Stimulated activated CD4-positive, alpha-beta T cell treated with anti-CD3 and anti-CD28 coated beads, Interleukin-1b, Interleukin-23, amount 100 ng/mL, for 4 hours (primary cell): Measurements from ENCODE around the gene PASD1.

Experiments used
- DNase-seq, 2 donors: peaks; one replicate each; pipeline ENCODE4 v3.0.0-alpha.2; 2020; ENCODE audit warnings: low read depth in 2 of 2

Gene PASD1

DNA sequence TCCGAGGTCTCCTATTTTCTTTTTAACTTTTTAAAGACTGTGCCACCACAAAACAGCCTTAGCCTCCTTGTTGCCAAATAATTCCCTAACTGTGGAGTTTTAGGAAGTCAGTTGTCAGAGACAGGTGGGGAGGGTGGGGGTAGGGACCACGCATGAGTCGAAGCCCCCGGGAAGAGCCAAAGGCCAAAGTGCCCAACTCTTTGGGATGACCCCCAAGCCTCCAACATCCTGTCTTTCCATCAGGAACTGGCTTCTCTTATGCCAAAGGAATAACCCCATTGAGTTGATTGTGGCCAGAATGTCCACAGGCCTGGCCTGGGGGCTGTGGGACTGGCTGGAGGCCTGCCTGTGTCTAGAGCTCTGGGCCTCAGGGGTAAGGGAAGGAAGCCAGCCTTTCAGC lies 137.6 kb downstream of the PASD1 start:
- DNase-seq: no peak

DNA sequence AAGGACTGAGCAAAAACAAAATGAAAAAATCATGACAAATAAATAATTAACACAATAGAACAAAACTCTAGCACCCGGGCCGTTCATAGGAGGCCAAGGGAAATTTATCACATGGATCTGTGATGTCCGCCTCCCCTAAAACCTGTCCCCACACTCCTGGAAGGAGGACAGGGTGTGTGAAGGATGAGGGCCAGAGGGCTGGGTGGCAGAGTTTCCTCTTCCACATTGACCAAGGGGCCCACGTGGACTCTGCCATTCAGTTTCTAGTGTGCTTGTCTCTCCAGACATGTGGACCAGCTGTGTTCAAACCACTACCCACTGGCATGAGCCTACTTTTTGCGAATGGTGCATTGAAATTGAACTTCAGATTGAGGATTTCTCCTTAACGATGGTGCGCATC lies 138.1 kb downstream of the PASD1 start:
- DNase-seq: no peak

DNA sequence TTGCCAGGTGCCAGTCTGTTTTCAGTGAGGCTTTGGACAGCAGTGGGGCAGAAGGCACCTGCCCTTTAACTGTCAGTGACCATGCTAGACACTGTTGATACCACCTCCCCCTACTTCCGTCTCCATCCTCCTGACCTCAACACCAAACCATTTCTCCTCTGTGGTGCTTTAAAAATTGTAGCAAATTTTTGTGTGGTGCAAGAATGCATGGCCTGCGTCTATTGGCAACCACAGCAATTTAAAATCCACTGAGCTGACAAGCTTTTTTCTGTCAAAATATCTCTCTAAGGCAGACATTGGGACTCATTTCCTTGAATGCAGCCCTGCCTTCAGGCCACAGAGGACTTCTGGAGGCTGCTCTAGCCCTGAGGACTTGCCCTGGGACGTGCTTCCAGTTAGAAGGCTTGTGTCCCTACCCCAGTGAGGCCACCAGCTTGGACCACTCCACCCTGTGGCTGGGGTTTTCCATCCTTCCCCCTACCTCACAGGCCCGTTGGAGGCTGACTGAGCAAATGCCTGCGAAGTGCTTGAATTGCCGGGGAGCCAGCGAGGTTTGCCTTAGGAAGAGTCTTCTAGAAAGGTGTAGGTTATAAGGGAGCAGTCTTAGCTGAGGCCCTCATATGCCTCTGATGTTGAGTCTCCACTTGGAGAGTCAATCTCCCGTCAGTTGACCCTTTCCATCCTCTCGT lies 138.7 kb downstream of the PASD1 start:
- no peak for DNase-seq

DNA sequence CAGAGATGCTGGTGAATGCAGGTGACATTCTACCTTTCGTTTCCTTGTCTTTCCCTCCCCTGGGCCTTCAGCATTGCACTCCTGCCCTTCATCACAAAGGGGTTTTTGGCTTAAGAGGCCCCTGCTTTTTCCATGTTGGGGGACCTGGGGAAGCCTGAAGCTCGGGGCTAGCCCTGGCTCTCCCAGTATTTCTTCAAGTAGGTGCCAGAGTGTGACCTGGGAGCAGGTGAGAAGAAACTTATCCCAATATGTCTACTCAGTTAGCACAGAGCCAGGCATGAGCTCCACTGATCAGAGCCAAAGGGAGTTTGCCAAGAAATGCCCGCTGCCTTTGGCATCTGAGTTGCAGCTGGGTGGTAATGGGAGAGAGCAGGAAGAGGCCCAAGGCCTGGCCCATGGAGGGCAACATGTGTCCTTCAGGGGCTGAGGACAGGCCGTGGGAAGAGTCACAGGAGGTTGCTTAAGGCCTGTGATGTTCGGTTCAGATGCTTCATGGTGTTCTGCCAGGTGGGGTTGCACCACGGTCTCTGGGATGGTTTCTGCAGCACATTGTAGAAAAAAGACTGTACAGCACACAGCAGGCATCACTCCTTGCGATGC lies 139.4 kb downstream of the PASD1 start:
- DNase-seq: no peak

DNA sequence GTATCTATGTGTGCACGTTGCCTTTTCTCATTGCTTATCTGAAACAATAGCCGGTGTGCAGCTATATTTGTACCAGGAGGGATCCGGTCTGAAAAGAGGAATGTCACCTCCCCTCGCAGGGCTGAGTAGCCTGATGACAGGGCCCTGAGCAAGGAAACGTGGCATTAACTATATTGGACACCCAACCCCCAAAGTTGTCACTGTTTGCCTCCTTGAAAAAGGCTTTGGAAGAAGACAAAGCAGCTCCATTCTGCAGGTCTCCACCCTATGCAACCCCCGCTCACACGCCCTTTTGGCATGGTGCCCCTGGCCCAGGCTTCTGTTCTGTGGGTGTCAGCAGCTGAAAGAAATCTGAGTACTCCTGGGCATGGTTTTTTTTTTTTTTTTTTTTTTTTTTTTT lies 140.0 kb downstream of the PASD1 start:
- no peak for DNase-seq

DNA sequence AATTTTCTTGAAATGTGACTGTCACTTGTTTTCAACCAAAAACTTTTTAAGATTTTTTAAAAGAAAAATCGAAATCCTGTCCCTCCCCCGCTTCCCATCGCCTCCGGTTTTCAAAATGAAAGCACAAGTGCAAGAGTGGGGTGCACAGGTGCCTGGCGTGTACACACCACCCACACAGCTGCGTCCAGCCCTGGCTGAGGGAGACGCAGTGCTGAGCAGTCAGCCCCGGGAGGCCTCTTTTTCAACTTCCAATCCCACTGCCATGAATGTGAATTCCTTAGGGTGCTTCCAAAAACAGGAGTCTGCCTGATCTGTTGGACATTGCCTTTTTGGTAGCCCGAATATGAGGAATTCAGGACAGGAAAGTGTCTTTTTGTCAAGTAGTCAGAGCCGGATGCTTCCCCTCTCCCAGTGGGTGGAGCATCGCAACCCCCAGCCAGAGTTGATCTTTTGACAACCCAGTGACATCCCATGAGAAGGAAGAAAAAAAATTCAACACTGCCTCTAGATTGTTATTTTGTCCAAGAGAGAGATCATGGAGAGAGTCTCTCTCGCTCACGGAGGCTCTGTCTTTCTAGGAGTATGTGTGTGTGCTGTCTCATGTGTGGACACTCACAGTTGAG lies 140.7 kb downstream of the PASD1 start:
- DNase-seq: no peak

DNA sequence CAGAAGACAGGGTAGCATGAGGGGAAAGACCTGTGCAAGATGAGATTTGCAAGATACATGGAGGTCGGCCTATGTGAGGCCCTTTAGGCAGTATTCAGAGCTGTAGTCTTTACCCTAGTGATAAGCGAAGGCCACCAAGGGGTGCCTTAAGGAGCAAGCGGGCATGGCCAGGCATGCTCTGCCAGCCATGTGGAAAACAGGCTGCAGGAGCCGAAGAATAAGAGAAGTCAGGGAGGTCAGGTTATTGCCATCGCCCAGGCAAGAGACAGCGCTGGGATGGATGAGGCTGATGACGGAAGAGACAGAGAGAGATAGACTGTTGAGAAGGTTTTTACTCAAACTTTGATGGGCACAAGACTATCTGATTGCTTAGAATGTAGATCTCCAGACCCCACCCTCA lies 145.3 kb downstream of the PASD1 start:
- no peak for DNase-seq

DNA sequence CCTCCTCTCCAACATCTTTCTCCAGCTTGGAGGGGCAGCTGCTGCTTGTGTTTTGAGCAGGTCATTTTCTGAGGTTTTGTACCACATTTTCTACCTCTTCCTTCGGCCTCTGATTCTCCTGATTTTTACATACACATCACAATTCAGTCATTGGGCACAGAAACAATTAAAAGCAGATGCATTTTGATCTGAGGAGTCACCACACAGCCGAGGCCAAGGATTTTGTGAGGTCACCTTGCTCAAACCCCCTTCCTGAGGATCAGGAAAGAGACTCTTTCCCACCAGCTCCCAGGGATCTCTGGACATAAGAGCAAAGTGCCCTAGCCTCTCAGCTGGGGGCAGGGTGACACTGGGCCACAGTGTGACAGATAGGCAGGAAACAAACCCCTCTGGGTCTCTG lies 147.0 kb downstream of the PASD1 start:
- no peak for DNase-seq

DNA sequence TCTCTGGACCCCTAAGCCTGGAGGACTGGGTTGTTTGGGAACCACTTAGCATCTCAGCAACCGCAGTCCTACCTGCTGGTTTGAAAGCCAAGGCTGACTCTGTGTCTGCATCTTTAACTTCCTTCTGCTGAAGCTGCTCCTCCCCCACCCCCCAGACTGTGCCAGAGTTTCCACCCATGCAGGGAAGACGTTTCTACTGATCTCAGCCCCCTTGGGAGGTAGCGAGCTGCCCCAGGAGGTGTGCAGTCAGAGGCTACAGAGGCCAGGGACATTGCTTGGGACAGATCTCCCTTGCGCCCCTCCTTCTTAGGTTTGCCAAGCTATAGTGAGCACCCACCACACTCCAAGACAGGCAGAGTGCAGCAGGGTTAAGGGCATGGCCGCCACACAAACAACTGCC lies 147.7 kb downstream of the PASD1 start:
- no peak for DNase-seq

DNA sequence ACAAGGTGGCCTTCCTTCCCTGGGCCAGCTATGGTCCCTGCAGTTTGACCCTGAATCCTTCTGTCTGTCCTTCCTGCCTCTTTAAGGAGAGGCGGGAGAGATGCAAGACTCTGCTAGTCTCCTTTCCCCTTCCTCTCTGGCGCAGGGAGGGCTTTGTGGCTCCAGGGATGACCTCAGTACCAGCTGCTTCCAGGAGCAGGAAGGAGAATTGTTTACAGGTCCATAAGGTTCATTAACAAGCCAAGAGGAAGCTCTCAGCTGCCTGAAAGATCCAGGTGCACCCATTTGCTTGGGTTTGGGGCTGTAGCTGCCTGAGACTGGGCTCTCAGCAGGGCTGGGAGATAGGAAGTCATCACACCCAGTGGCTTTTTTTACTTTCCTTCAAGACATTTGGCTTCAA lies 148.3 kb downstream of the PASD1 start:
- DNase-seq: no peak

DNA sequence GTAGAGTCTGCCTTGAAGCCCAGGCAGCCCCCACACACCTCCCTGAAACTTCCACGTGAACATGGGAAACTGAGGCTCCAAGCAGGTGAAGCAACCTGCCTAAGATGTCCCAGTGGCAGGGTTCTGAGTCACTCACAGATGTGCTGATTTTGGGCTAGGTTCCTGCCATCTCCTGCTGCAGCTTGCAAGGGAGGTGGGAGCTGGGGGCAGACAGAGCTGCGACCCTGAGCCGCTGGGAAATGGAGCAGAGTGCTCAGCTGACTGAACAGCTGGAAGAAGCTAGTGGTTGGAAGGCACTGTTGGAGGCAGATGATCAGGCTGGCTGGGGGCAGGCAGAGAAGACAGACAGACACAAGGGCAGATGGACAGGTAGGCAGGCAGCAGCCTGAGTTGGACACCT lies 148.8 kb downstream of the PASD1 start:
- DNase-seq: no peak

DNA sequence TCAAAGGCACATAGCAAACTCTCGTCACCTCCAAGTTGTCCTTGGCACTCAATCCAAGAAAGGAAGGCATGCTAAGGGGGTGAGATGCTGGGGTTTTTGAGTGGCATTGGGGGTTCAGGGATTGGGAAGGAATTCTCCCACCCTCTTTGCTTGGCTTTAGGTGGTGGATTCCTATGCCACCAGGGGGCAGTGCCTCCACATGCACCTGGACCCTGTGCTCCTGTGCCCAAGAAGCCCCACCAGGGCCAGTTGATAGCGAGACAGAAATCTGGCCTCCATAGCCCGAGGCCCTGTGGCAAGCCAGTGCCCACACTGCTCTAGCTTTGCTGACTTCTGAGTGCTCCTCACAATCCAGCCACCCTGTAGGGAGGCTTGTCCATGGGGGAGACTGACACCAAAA lies 150.4 kb downstream of the PASD1 start:
- DNase-seq: no peak

DNA sequence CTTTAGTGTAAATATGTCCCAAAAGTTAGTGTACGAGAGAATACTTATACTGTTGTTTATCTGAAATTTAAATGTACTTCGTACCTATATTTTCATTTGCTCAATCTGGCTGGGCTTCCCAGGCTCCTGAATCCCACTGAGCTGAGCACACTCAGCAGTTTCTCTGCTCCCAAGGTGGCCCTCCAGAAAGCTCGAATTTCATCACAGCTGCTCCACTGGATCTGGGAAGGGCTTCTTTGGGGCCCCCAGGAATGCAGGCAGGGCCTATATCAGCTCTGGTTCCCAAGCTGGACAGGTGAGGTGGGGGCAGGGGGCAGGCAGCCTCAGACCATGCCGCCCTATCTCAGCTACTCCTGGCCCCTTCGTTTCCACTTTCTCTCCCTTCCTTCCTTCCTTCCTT lies 150.9 kb downstream of the PASD1 start:
- no peak for DNase-seq

DNA sequence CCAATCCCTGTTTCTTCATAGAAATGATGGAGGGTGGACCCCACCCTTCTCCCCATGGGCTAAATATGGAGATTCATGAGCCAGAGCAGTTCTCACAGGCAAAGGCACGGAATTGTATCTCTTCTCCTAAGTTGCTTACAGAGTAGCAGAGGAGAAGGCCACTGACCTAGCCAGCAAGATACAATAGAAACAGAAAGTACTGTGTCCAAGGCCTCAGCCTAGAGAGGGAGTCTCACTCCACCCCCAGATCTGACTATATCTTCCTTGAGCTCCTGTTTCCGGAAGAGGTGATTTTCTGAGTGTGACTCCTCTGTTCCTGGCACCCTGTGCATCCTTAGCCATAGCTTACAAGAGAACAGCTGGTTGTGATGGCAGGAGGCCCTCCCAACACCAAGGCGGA lies 152.3 kb downstream of the PASD1 start, which contains the start of gene FATE1:
TSS of gene FATE1 (plus strand) at position 284 of the 400 bp plus-strand sequence. CDS start at position 369, 85 bp downstream.
- DNase-seq: no peak

DNA sequence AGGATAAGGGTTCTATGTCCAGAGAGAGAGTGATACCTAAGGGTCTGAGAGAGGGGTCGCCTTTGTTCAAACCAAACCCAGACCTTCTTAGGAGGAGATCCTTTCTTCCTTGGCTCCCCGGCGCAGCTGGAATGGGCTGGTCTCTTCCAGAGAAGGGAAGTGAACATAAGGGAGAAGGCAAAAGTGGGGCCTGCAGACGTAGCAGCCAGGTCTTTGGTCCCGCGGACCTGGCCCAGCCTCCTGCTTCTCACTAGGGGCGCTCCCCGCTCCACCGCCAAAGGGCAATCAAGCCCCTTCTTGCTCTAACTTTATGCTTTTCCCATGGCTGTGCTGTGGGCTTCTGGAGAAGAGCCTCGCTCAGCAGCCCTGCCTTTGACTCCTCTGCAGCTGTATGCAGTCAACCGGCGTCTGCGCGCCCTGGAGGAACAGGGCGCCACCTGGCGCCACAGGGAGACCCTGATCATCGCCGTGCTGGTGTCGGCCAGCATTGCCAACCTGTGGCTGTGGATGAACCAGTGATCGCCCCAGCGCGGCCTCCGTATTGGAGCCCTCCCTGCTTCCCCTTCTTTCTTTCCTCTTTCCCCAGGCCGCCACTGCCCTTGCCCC lies 158.9 kb downstream of the PASD1 start:
- no peak for DNase-seq

DNA sequence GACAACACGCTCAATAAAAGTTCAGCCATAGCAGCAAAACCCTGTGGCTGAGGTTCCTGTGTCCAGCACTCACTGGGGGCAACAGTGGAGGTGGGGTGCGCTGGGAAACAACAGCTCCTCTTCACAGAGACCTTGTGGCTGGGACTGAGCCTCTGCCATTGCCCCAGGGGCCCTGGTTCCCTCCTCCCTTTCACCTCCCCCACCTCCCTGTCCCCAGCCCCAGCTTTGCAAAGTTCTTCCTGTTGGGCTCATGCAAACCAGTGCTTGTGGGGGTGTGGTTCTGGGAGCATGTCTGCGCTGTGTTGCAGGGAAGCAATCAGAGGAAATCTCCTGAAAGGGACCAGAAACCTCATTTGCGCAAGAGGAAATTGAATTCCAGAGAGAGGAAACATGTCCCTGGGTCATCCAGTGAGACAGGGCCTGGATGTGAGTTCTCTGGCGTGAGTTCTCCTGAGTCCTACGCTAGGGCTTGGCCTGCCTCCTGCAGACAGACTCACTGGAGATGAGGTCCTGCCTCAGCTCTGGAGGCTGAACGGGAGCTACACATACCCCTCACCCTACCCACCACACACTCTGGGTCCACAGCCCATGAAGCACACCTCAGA lies 159.8 kb downstream of the PASD1 start:
- no peak for DNase-seq

DNA sequence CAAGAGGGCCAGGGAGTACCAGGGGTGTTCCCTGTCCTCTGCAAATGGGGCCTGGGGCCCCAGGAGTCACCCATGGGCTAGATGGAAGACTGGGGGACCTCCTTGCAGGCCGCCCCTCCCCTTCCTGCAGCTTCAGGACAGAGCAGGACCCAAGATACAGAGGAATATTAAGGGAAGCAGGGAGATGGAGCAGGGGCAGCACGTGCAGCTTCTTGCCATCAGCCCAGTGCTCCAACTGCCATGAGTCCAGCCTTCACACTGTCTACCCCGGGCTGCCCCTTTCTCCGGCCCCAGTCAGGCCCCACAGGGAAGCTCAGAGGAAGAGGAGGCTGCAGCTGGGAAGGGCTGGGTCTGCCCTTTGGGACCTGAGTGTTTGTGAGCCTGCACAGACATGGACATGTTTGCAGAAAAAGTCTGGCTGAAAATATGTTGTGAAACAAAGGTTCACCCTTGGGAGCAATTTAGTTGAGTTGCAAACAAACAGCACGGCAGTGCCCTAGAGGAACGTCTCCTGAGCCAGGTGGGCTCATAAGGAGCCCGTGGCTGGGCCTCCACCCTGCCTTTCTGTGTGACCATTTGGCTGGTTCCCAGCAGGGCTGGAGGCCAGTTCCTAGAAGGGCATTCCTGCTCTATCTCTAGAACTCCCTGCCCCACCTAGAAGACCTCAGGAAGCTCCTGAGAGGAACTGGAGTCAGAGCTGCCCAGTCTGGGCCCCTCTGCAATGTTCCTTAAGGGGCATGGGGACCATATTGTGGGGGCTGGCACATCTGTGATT lies 161.3 kb downstream of the PASD1 start:
- no peak for DNase-seq

DNA sequence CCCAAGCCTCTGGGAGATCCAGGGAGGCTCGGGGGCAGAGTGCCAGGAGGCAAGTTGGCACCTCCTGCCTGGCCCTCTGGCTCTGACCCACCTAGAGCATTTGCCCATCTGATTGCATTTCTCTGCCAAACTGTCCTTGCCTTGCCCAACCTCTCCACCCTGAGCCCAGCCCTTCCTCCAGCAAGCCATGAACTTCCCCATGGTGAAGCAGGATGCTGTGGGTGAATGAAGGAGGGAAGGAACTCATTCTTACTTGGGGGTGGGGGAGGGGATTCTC lies 161.8 kb downstream of the PASD1 start:
- DNase-seq: no peak
